Nucleus accumbens (tissue), 56 donors: Measurements from ENCODE around the gene TENT4B.

Experiments
- DNase-seq, 56 donors: peaks; one replicate each; lab custom pipeline; 2025; lab: John Stamatoyannopoulos, UW

The TENT4B gene

GRCh38 chr16:50252082-50252611 is 99.0 kb downstream of the TENT4B start:
- peak in 7 of 56 donors; percentile 14 to 48 (median 22) for DNase-seq

DNA sequence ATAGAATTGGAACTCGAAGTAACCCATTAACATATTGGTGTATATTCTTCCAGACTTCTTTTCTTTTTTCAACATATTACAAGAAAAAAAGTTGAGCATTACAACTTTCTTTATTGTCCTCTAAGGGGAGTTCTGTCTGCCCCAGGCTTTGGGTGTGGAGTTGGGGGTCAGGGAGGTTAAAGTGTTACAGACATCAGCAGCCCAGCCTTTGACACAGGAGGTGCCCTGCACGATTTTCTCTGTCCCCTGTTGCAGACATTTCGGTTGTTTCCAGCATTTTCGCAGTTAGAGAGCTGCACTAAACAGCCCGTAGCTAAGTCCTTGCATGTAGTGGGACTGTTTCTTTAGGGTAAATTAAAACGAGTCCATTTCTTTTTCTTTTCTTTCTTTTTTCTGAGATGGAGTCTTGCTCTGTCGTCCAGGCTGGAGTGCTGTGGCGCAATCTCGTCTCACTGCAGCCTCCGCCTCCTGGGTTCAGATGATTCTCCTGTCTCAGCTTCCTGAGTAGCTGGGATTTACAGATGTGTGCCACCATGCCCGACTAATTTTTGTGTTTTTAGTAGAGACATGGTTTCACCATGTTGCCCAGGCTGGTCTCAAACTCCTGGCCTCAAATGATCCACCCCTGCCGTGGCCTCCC is 99.9 kb downstream of the TENT4B start:
- DNase-seq = no peak

DNA sequence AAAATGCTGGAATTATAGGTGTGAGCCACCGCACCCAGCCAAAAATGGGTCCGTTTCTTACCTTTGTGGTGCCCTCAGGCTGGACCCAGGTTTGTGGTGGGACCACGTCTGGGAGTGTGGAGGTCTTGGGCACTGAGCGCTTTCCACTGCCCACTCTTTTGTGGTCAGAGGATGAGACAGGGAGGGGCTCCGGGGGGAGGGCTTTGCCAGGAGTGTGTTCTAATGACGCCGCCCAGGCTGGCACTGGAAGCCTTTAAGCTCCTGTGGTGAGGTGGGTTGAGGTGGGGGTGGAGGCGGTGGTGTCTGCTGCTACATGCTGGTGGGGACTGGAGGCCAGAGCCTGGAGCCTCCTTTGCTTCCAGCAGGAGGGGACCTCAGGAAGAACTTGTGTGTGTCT is 100.4 kb downstream of the TENT4B start:
- DNase-seq = no peak

DNA sequence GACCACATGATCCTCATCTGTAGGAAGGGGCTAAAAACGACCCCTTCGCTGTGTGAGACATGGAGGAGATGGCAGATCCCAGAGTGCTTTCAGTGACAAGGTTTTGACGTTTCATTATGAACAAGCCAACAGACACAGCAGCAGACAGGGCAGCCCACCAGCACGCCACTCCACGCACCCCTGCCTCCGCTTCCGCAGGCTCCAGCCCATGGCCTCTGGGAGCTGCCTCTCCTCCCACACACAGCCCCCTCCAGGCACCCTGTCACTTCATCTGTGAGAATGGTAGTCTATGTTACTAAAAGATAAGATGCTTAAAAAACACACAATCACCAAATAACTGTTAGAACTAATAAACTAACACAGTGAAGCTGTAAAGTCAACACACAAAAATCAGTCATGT is 101.0 kb downstream of the TENT4B start:
- no peak for DNase-seq

DNA sequence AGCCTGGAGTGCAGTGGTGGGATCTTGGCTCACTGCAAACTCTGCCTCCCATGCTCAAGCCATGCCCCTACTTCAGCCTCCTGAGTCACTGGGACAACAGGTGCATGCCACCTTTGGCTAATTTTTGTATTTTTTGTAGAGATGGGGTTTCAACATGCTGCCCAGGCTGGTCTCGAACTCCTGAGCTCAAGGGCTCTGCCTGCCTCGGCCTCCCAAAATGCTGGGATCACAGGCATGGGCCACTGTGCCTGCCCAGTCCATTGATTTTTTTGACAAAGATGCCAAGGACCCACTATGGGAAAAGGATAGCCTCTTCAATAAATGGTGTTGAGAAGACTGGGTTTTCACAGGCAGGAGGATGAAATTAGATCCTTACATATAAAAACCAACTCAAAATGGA is 102.4 kb downstream of the TENT4B start:
- DNase-seq = no peak

DNA sequence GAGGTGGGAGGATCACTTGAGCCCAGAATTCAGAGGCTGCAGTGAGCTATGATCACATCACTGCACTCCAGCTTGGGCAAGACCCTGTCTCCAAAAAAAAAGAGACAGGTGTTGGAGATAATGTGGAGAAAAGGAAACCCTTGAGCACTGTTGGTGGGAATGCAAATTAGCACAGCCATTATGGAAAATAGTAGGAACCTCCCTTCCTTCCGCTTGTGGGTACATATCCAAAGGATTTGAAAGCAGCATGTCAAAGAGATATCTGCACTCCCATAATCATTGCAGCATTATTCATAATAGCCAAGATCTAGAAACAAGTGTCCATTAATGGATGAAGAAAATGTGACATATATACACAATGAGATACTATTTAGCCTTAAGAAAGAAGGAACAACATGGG is 103.5 kb downstream of the TENT4B start:
- no peak for DNase-seq

DNA sequence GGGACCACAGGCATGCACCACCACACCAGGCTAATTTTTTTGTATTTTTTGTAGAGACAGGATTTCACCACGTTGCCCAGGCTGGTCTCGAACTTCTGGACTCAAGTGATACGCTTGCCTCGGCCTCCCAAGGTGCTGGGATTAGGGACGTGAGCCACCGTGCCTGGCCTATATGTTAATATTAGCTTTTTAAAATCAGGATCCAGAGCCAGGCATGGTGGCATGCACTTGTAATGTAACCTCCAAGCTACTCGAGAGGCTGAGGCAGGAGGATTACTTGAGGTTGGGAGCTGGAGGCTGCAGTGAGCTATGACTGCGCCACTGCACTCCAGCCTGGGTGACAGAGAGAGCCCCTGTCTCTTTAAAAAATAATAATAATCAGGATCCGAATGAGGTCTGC is 104.8 kb downstream of the TENT4B start:
- no peak for DNase-seq

DNA sequence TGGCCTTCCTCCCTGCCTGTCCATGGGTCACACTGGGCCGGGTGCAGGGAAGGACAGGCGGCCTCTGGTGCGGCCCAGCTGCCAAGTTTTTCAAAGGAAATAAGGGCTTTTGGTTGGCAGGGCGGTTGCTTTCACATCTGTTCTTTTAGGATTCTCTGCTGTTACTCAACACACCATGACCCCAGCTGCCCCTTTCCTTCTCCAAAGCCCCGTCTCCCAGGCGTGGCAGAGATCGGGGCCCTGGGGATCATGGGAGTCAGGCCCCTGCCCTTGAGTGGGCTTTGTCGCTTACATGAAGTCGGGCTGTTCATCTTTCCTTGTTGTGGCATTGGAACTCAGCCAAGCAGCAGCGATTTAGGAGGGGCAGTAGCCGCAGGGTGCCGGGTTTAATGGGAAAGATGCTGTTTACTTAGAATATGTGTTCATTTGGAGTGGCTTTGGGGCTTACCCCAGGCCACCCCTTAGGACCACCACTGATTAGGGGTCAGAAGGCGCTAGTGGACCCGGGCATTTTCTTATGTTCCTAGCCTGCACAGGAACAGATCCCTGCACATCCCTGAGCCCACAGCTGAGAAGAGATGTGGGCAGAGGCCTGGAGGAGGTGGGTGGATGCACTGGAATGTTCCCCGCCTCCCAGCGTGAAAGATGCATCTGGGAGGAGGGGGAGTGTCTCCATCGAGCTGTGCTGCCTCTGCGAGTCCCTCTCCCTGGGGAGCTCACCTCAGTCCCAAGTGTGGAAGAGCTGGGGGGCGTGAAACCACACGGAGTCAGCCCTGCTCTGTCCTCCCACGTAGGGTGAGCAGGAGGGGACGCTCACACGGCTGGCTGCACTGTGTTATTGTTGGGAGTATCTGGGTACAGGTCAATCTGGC is 106.5 kb downstream of the TENT4B start:
- peak in 1 of 56 donors; percentile 28 for DNase-seq

GRCh38 chr16:50260206-50261159 is 107.4 kb downstream of the TENT4B start:
- DNase-seq = no peak

GRCh38 chr16:50261160-50261706 is 108.1 kb downstream of the TENT4B start:
- no peak for DNase-seq

- no peak for DNase-seq
Measured at GRCh38 chr16:50261707-50262235, 108.7 kb downstream of the TENT4B start.

DNA sequence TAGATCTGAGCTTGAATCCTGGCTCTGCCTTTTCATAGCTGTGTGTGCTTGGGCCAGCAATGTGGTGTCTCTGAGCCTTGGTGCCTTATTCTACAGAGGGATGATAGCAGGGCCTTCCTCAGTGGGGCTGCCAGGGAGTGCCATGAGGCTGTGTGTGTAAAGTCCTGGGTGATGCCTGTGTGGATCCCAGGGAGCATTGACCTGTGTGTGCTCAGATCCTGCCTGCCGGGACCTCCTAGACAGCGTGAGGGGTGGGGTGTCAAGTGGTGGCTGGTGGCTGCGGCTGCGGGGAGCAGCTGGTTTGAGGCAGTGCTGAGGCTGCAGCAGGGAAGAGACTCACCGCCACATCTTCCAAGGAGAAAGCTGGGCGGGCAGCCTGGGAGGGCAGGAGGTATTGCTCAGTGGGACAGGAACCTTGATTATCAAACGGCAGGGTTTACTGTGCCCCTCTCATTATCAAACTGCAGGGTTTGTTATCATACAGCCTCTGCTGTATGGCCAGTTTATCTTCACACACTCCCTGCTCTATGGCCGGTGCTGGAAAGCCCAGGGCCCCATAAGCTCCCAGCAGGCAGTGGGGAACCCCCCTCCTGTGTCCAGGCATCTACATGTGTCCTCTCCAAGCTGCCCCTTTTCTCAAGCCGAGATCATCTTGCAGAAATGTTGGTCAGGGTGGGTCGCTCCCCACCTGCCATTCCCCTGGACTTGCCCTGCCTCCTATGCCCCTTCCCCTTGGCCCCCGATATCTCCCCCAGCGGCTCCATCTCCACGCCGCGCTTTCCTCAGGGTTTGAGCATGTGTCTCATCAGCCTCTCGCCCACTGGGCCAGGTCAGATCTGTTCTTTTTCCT is 110.2 kb downstream of the TENT4B start:
- DNase-seq = no peak

GRCh38 chr16:50263940-50264929 is 111.1 kb downstream of the TENT4B start:
- DNase-seq = no peak

GRCh38 chr16:50265260-50265659 is 112.2 kb downstream of the TENT4B start:
- DNase-seq = no peak

- DNase-seq = no peak
Measured at GRCh38 chr16:50265716-50266336, 112.7 kb downstream of the TENT4B start.

- peak in 20 of 56 donors; percentile 9 to 57 (median 28) for DNase-seq
Measured at GRCh38 chr16:50266337-50267091, 113.4 kb downstream of the TENT4B start, which contains the start of gene ADCY7. ADCY7 (plus strand) TSS chr16:50266551; CDS start chr16:50288180, 21,629 bp downstream.
